GM18526 (cell line): ENCODE measurements around the gene TMEM184C.

Source experiments
- POLR2A ChIP-seq: IDR thresholded peaks from 3 replicates; pipeline ENCODE4 v1.6.1; 2011; ENCODE audit not compliant: insufficient read length; ENCODE audit errors: extremely low read depth

The TMEM184C gene

GRCh38 chr4:147594107-147594506 is 23.1 kb upstream of the TMEM184C start:
- TF ChIP-seq POLR2A: no peak

GRCh38 chr4:147594578-147594977 is 22.6 kb upstream of the TMEM184C start:
- no peak for TF ChIP-seq POLR2A

GRCh38 chr4:147596377-147596776 is 20.8 kb upstream of the TMEM184C start:
- TF ChIP-seq POLR2A: no peak

GRCh38 chr4:147596981-147597380 is 20.2 kb upstream of the TMEM184C start:
- no peak for TF ChIP-seq POLR2A

- no peak for TF ChIP-seq POLR2A
These were observed 19.6 kb upstream of the TMEM184C start for GRCh38 chr4:147597561-147597960.

GRCh38 chr4:147599206-147599605 is 18.0 kb upstream of the TMEM184C start:
- no peak for TF ChIP-seq POLR2A

- TF ChIP-seq POLR2A: no peak
These were observed 17.4 kb upstream of the TMEM184C start for GRCh38 chr4:147599769-147600168.

- TF ChIP-seq POLR2A: no peak
These were observed 11.7 kb upstream of the TMEM184C start for GRCh38 chr4:147605499-147605898.

GRCh38 chr4:147607471-147607870 is 9.7 kb upstream of the TMEM184C start:
- no peak for TF ChIP-seq POLR2A

GRCh38 chr4:147610686-147611085 is 6.5 kb upstream of the TMEM184C start:
- no peak for TF ChIP-seq POLR2A

GRCh38 chr4:147616849-147617172 is 386 bp upstream of the TMEM184C start:
- no peak for TF ChIP-seq POLR2A

GRCh38 chr4:147617841-147618691 is 869 bp downstream of the TMEM184C start:
- TF ChIP-seq POLR2A: no peak

GRCh38 chr4:147620315-147620714 is 3.1 kb downstream of the TMEM184C start:
- TF ChIP-seq POLR2A: no peak

GRCh38 chr4:147625733-147626132 is 8.5 kb downstream of the TMEM184C start:
- TF ChIP-seq POLR2A: no peak

- no peak for TF ChIP-seq POLR2A
These were observed 9.7 kb downstream of the TMEM184C start for GRCh38 chr4:147626903-147627302.

- no peak for TF ChIP-seq POLR2A
These were observed 11.2 kb downstream of the TMEM184C start for GRCh38 chr4:147628415-147628814.
